Gastrocnemius medialis (tissue), 4 donors: Measurements from ENCODE around the gene ARHGAP24. TPM values are rescaled to one million over a fixed set of nuclear protein-coding genes. Genes with fewer than 3 reads are reported as not detected.

ENCODE experiments used
- ATAC-seq, 2 donors: fragments of 150-250 bp; one replicate each; pipeline ENCODE4 v1.9.1; 2016
- DNase-seq, 2 donors: peaks; one replicate each; pipeline ENCODE4 v3.0.0-alpha.2; 2019
- H3K27ac ChIP-seq, 4 donors: fragments of 200-600 bp; sonication (generic); 1 replicate in 1 of 4; 2 replicates in 3 of 4; pipeline ENCODE4 v1.5.1; 2016 to 2018; ENCODE audit warnings: mild to moderate bottlenecking in 2 of 4, moderate library complexity in 1 of 4
- H3K27me3 ChIP-seq, 3 donors: fragments of 200-600 bp; sonication (generic) in 2 of 3; 1 replicate in 1 of 3; 2 replicates in 2 of 3; pipeline versions ENCODE4 v1.5.1 to v1.6.0; 2016 to 2019; ENCODE audit warnings: mild to moderate bottlenecking in 1 of 3, moderate library complexity in 1 of 3
- H3K36me3 ChIP-seq, 2 donors: fragments of 200-600 bp; sonication (generic) in 1 of 2; one replicate each; pipeline ENCODE4 v1.5.1; 2017 to 2018
- H3K4me1 ChIP-seq, 2 donors: fragments of 200-600 bp; sonication (generic) in 1 of 2; one replicate each; pipeline ENCODE4 v1.5.1; 2016 to 2017; ENCODE audit warnings: mild to moderate bottlenecking in 2 of 2
- H3K4me3 ChIP-seq, 4 donors: fragments of 200-600 bp; sonication (generic) in 3 of 4; 1 replicate in 1 of 4; 2 replicates in 3 of 4; pipeline ENCODE4 v1.5.1; 2016 to 2019; ENCODE audit warnings: mild to moderate bottlenecking in 2 of 4
- H3K9me3 ChIP-seq, 3 donors: fragments of 200-600 bp; sonication (generic) in 2 of 3; 1 replicate in 1 of 3; 2 replicates in 2 of 3; pipeline ENCODE4 v1.5.1; 2016 to 2019
- CTCF ChIP-seq, 5 experiments: fragments of 450-650 bp in 3 of 5; fragments of 200-600 bp in 2 of 5; sonication (generic) in 2 of 5; IDR thresholded peaks in 4 of 5; conservative IDR thresholded peaks in 1 of 5; 1 replicate in 4 of 5; 2 replicates in 1 of 5; pipeline ENCODE4 v1.5.1; 2016 to 2019; ENCODE audit warnings: antibody characterized with exemption in 5 of 5, mild to moderate bottlenecking in 3 of 5, moderate library complexity in 3 of 5
- POLR2A ChIP-seq, 2 donors: fragments of 450-650 bp; IDR thresholded peaks; one replicate each; pipeline ENCODE4 v1.6.1; 2017; ENCODE audit warnings: antibody characterized with exemption in 2 of 2, mild to moderate bottlenecking in 2 of 2, moderate library complexity in 2 of 2
- in situ Hi-C, 4 donors: fragments of 200-750 bp; cut with MboI; loops; one replicate each; pipeline versions ENCODE4 v1.15.0 to v1.8.0; 2017; ENCODE audit warnings: low sequenced_read_pairs in 4 of 4
- intact Hi-C: fragments of 100-400 bp; cut with DNase I; formaldehyde crosslinking; loops from one replicate; pipeline ENCODE4 v1.15.1; 2023; ENCODE audit warnings: low total_unique reads
- total RNA-seq, 4 donors: library from RNA; depleted of rRNA; stranded (reverse); fragments of >200 nt; gene quantifications; one replicate each; pipeline versions ENCODE4 v1.1.0 to v1.2.3, GENCODE V29; 2016

ARHGAP24 gene
- total RNA-seq, 4 donors from 2014 or later = 2.8 to 7.8 (median 5.3) TPM

- DNase-seq = no peak
- no peak for TF ChIP-seq POLR2A (IDR thresholded peaks at IDR 0.05)
- TF ChIP-seq CTCF (IDR thresholded peaks at IDR 0.05 in 4 of 5, conservative IDR thresholded peaks at IDR 0.05 in 1 of 5) = no peak
- in situ Hi-C loops = loop anchor here in 1 of 4 donors (25.0 kb wide), 1 partner anchor 166 kb away; no protein-coding TSS in a partner anchor
- Histone ChIP-seq H3K9me3 (no peaks in the 10 kb centered on the region), H3K36me3 (no peaks in the 10 kb centered on the region), H3K4me3 (no peak overlapping the region), H3K4me1 (no peaks in the 10 kb centered on the region), H3K27me3 (no peaks in the 10 kb centered on the region), H3K27ac (no peak overlapping the region)
- intact Hi-C loops = no loop called here
- ATAC-seq = no peak
Measured at GRCh38 chr4:85952972-85953650, 478.2 kb downstream of the ARHGAP24 start.

- Histone ChIP-seq H3K4me1 (no peaks in the 10 kb centered on the region), H3K4me3 (no peak overlapping the region), H3K36me3 (no peaks in the 10 kb centered on the region), H3K27me3 (no peaks in the 10 kb centered on the region), H3K9me3 (no peaks in the 10 kb centered on the region), H3K27ac (no peak overlapping the region)
- in situ Hi-C loops (loop anchor here in 1 of 4 donors (25.0 kb wide), 1 partner anchor 166 kb away; no protein-coding TSS in a partner anchor), intact Hi-C loops (no loop called here)
- TF ChIP-seq POLR2A (IDR thresholded peaks at IDR 0.05) = no peak
- TF ChIP-seq CTCF (IDR thresholded peaks at IDR 0.05 in 4 of 5, conservative IDR thresholded peaks at IDR 0.05 in 1 of 5) = no peak
- ATAC-seq = no peak
- no peak for DNase-seq
Measured at GRCh38 chr4:85953651-85954018, 478.7 kb downstream of the ARHGAP24 start.

GRCh38 chr4:85955620-85956292 is 480.8 kb downstream of the ARHGAP24 start:
- in situ Hi-C loops = loop anchor here in 1 of 4 donors (25.0 kb wide), 1 partner anchor 168 kb away; no protein-coding TSS in a partner anchor
- intact Hi-C loops = no loop called here

GRCh38 chr4:85956293-85956945 is 481.5 kb downstream of the ARHGAP24 start:
- no peak for TF ChIP-seq CTCF (IDR thresholded peaks at IDR 0.05 in 4 of 5, conservative IDR thresholded peaks at IDR 0.05 in 1 of 5)
- no peak for TF ChIP-seq POLR2A (IDR thresholded peaks at IDR 0.05)
- H3K27ac ChIP-seq = no peak overlapping the region
- ATAC-seq (no peak), DNase-seq (no peak)
- no peak overlapping the region for H3K4me3 ChIP-seq
- intact Hi-C loops = no loop called here
- H3K36me3 ChIP-seq = no peaks in the 10 kb centered on the region
- no peaks in the 10 kb centered on the region for H3K27me3 ChIP-seq
- no peaks in the 10 kb centered on the region for H3K9me3 ChIP-seq
- in situ Hi-C loops = loop anchor here in 1 of 4 donors (25.0 kb wide), 1 partner anchor 169 kb away; no protein-coding TSS in a partner anchor
- H3K4me1 ChIP-seq = no peaks in the 10 kb centered on the region

More at GRCh38 chr4:85955620-85956292, 480.8 kb downstream of the ARHGAP24 start:
- Histone ChIP-seq H3K36me3 (no peaks in the 10 kb centered on the region), H3K27me3 (no peaks in the 10 kb centered on the region), H3K27ac (no peak overlapping the region), H3K4me3 (no peak overlapping the region), H3K9me3 (no peaks in the 10 kb centered on the region), H3K4me1 (no peaks in the 10 kb centered on the region)
- TF ChIP-seq POLR2A (IDR thresholded peaks at IDR 0.05) (no peak), CTCF (IDR thresholded peaks at IDR 0.05 in 4 of 5, conservative IDR thresholded peaks at IDR 0.05 in 1 of 5) (no peak)
- no peak for ATAC-seq
- no peak for DNase-seq
